Naive thymus-derived CD8-positive, alpha-beta T cell (primary cell): Measurements from ENCODE around the gene MRPL2. TPM values are rescaled to one million over a fixed set of nuclear protein-coding genes. Genes with fewer than 3 reads are reported as not detected.

Source experiments
- ATAC-seq, 2 donors: fragments of 150-1000 bp; cut with Tn5 transposase in 1 of 2; sonication (Bioruptor Pico), chemical (Tn5 transposase) in 1 of 2; 1 replicate in 1 of 2; 2 replicates in 1 of 2; pipeline ENCODE4 v1.10.0; 2021; ENCODE audit warnings: mild to moderate bottlenecking in 2 of 2, moderate library complexity in 2 of 2
- POLR2A ChIA-PET: fragments of 350-600 bp; sonication (Branson Sonifier 250); formaldehyde crosslinking; loops from one replicate; lab custom pipeline; 2021; ENCODE audit warnings: antibody characterized with exemption; lab: Charles Lee
- DNase-seq, 10 donors: peaks; one replicate each; pipeline versions ENCODE4 v3.0.0 to v3.0.0-alpha.2; 2020 to 2022
- H3K27ac Mint-ChIP-seq, 10 donors: one replicate each; pipeline ENCODE4 v1.8.0; 2020 to 2022; ENCODE audit warnings: mild to moderate bottlenecking in 10 of 10, mixed read lengths in 10 of 10, moderate library complexity in 4 of 10, inconsistent platforms in 1 of 10
- H3K27me3 Mint-ChIP-seq, 5 donors: one replicate each; pipeline ENCODE4 v1.8.0; 2021 to 2022; ENCODE audit warnings: mixed read lengths in 5 of 5
- H3K36me3 Mint-ChIP-seq, 3 donors: one replicate each; pipeline ENCODE4 v1.8.0; 2020 to 2022; ENCODE audit warnings: mixed read lengths in 3 of 3, mild to moderate bottlenecking in 2 of 3, inconsistent platforms in 1 of 3
- H3K4me1 Mint-ChIP-seq, 4 donors: one replicate each; pipeline ENCODE4 v1.8.0; 2021 to 2022; ENCODE audit warnings: mixed read lengths in 4 of 4
- H3K4me3 Mint-ChIP-seq, 10 donors: one replicate each; pipeline ENCODE4 v1.8.0; 2020 to 2022; ENCODE audit warnings: mild to moderate bottlenecking in 10 of 10, mixed read lengths in 10 of 10, moderate library complexity in 6 of 10, inconsistent platforms in 1 of 10
- H3K9me3 Mint-ChIP-seq, 9 donors: one replicate each; pipeline ENCODE4 v1.8.0; 2020 to 2022; ENCODE audit warnings: mixed read lengths in 9 of 9, mild to moderate bottlenecking in 3 of 9, inconsistent platforms in 1 of 9, moderate library complexity in 1 of 9
- polyA plus RNA-seq, 3 donors: library from polyadenylated mRNA; unstranded; fragments of 300-500 nt; fragmentation: Illumina TruSeq; gene quantifications; one replicate each; pipeline ENCODE4 v1.2.3, GENCODE V29; 2021
- total RNA-seq, 8 experiments: library from RNA in 2 of 8; stranded (reverse) in 2 of 8; gene quantifications; one replicate each; pipeline ENCODE4 v1.2.3 and lab custom pipeline; 2021 to 2026

The MRPL2 gene
- total and polyA plus RNA-seq, 5 experiments from 2014 or later, result 40.7 to 69.9 (median 59.3) TPM

GRCh38 chr6:43077981-43078511, 18.8 kb upstream of the MRPL2 start:
- Mint-ChIP-seq H3K27ac (peak overlapping the region in 3 of 10 donors; percentile 3 to 15 (median 5)), H3K36me3 (peaks cover 0 to 19% (median 4%) of the 10 kb centered on the region in 3 donors), H3K4me3 (peak overlapping the region in 9 of 10 donors; percentile 3 to 77 (median 64)), H3K9me3 (no peaks in the 10 kb centered on the region), H3K4me1 (peaks cover 3 to 11% (median 9%) of the 10 kb centered on the region in 4 donors), H3K27me3 (peaks cover 8 to 23% (median 13%) of the 10 kb centered on the region in 5 donors)
- DNase-seq (peak in 1 of 10 donors; percentile 36), ATAC-seq (no peak)
- POLR2A ChIA-PET, result no interaction called here

GRCh38 chr6:43077333-43077809, 18.1 kb upstream of the MRPL2 start:
- H3K36me3 Mint-ChIP-seq, result peaks cover 0 to 26% (median 10%) of the 10 kb centered on the region in 3 donors
- ATAC-seq, result no peak
- H3K9me3 Mint-ChIP-seq, result no peaks in the 10 kb centered on the region
- H3K27me3 Mint-ChIP-seq, result peaks cover 8 to 23% (median 13%) of the 10 kb centered on the region in 5 donors
- peak overlapping the region; percentile 55 to 79 (median 66) for H3K4me3 Mint-ChIP-seq
- DNase-seq, result peak in 1 of 10 donors; percentile 59
- H3K27ac Mint-ChIP-seq, result peak overlapping the region in 1 of 10 donors; percentile 15
- peaks cover 3 to 11% (median 9%) of the 10 kb centered on the region in 4 donors for H3K4me1 Mint-ChIP-seq
- POLR2A ChIA-PET, result interaction anchor here (0.7 kb wide), 1 partner anchor 13 kb away, joined by 3 read pairs; no protein-coding TSS in a partner anchor

GRCh38 chr6:43076464-43077332, 17.5 kb upstream of the MRPL2 start:
- Mint-ChIP-seq H3K4me3 (peak overlapping the region; percentile 55 to 79 (median 66)), H3K27me3 (peaks cover 8 to 23% (median 13%) of the 10 kb centered on the region in 5 donors), H3K27ac (peak overlapping the region in 1 of 10 donors; percentile 27), H3K36me3 (peaks cover 0 to 32% (median 17%) of the 10 kb centered on the region in 3 donors), H3K9me3 (no peaks in the 10 kb centered on the region), H3K4me1 (peaks cover 5 to 11% (median 9%) of the 10 kb centered on the region in 4 donors)
- peak in 3 of 10 donors; percentile 13 to 43 (median 33) for DNase-seq
- ATAC-seq, result peak; percentile 29 to 51
- POLR2A ChIA-PET, result interaction anchor here (0.6 to 0.7 kb wide), 2 partner anchors 12 to 997 kb away, joined by 3 to 5 read pairs; no protein-coding TSS in a partner anchor

GRCh38 chr6:43075670-43076463, 16.6 kb upstream of the MRPL2 start, which contains the start of gene PTK7:
Gene PTK7 (plus strand): TSS chr6:43076314. CDS start chr6:43076489, 175 bp downstream.
- ATAC-seq, result peak; percentile 79 to 80
- Mint-ChIP-seq H3K36me3 (peaks cover 0 to 41% (median 19%) of the 10 kb centered on the region in 3 donors), H3K27me3 (peaks cover 8 to 23% (median 13%) of the 10 kb centered on the region in 5 donors), H3K4me3 (peak within 1 kb of the TSS; percentile 58 to 79 (median 70)), H3K4me1 (peaks cover 2 to 11% (median 9%) of the 10 kb centered on the region in 4 donors), H3K9me3 (no peaks in the 10 kb centered on the region), H3K27ac (peak within 1 kb of the TSS in 1 of 10 donors; percentile 27)
- peak in 4 of 10 donors; percentile 11 to 23 (median 18) for DNase-seq
- POLR2A ChIA-PET, result interaction anchor here (0.6 kb wide), 1 partner anchor 996 kb away, joined by 5 read pairs; no protein-coding TSS in a partner anchor

- Mint-ChIP-seq H3K36me3 (peaks cover 0 to 47% (median 22%) of the 10 kb centered on the region in 3 donors), H3K9me3 (no peaks in the 10 kb centered on the region), H3K4me3 (peak overlapping the region in 8 of 10 donors; percentile 30 to 73 (median 53)), H3K27me3 (peaks cover 8 to 23% (median 13%) of the 10 kb centered on the region in 5 donors), H3K27ac (no peak overlapping the region), H3K4me1 (peaks cover 3 to 11% (median 9%) of the 10 kb centered on the region in 4 donors)
- DNase-seq, result no peak
- ATAC-seq, result no peak
- POLR2A ChIA-PET, result no interaction called here
Measured at GRCh38 chr6:43074847-43075669, 15.8 kb upstream of the MRPL2 start.

GRCh38 chr6:43070028-43070632, 10.9 kb upstream of the MRPL2 start:
- H3K4me3 Mint-ChIP-seq, result no peak overlapping the region
- DNase-seq (peak in 3 of 10 donors; percentile 12 to 55 (median 36)), ATAC-seq (peak; percentile 66 to 71)
- peak overlapping the region in 2 of 10 donors; percentile 16 to 61 for H3K27ac Mint-ChIP-seq
- peaks cover 0 to 67% (median 34%) of the 10 kb centered on the region in 3 donors for H3K36me3 Mint-ChIP-seq
- H3K27me3 Mint-ChIP-seq, result peaks cover 0 to 3% (median 0%) of the 10 kb centered on the region in 5 donors
- POLR2A ChIA-PET, result interaction anchor here (0.7 to 1.2 kb wide), 2 partner anchors 16 to 136 kb away, joined by 3 read pairs; partner anchors contain the start of gene CUL7
- no peaks in the 10 kb centered on the region for H3K9me3 Mint-ChIP-seq
- peaks cover 0 to 3% (median 3%) of the 10 kb centered on the region in 4 donors for H3K4me1 Mint-ChIP-seq

- Mint-ChIP-seq H3K27me3 (no peaks in the 10 kb centered on the region), H3K4me3 (no peak overlapping the region), H3K4me1 (peaks cover 17 to 41% (median 33%) of the 10 kb centered on the region in 4 donors), H3K36me3 (peaks cover 4 to 49% (median 22%) of the 10 kb centered on the region in 3 donors), H3K9me3 (no peaks in the 10 kb centered on the region), H3K27ac (no peak overlapping the region)
- POLR2A ChIA-PET, result no interaction called here
- ATAC-seq, result no peak
- DNase-seq, result no peak
Measured at GRCh38 chr6:43062818-43063217, 3.6 kb upstream of the MRPL2 start.

- no peak for DNase-seq
- Mint-ChIP-seq H3K9me3 (no peaks in the 10 kb centered on the region), H3K4me3 (peak overlapping the region in 3 of 10 donors; percentile 22 to 97 (median 95)), H3K4me1 (peaks cover 17 to 44% (median 36%) of the 10 kb centered on the region in 4 donors), H3K27ac (peak overlapping the region in 1 of 10 donors; percentile 87), H3K27me3 (no peaks in the 10 kb centered on the region), H3K36me3 (peaks cover 4 to 53% (median 23%) of the 10 kb centered on the region in 3 donors)
- POLR2A ChIA-PET, result no interaction called here
- ATAC-seq, result no peak
Measured at GRCh38 chr6:43061861-43062260, 2.6 kb upstream of the MRPL2 start.

GRCh38 chr6:43060755-43061633, 1.8 kb upstream of the MRPL2 start:
- H3K9me3 Mint-ChIP-seq, result no peaks in the 10 kb centered on the region
- H3K36me3 Mint-ChIP-seq, result peaks cover 4 to 51% (median 22%) of the 10 kb centered on the region in 3 donors
- H3K27me3 Mint-ChIP-seq, result no peaks in the 10 kb centered on the region
- POLR2A ChIA-PET, result interaction anchor here (0.6 to 3.3 kb wide), 2 partner anchors 47 to 120 kb away, joined by 4 to 41 read pairs; partner anchors contain the start of genes KLHDC3 and MEA1
- no peak for ATAC-seq
- peaks cover 17 to 46% (median 38%) of the 10 kb centered on the region in 4 donors for H3K4me1 Mint-ChIP-seq
- H3K27ac Mint-ChIP-seq, result peak overlapping the region; percentile 82 to 100 (median 99)
- peak in 1 of 10 donors; percentile 57 for DNase-seq
- peak overlapping the region; percentile 93 to 99 (median 95) for H3K4me3 Mint-ChIP-seq
